ENCODE results near the gene PCDHGB3. TPM values are rescaled to one million over a fixed set of nuclear protein-coding genes. Genes with fewer than 3 reads are reported as not detected.
A peak's percentile ranks its signal among the peaks of the same experiment; 100 is the strongest.

PCDHGB3 gene
- total and polyA plus RNA-seq, 2 donors (not counting 1 experiment from before 2014, with no cell fraction given) = 2.9 to 5.8 TPM

DNA sequence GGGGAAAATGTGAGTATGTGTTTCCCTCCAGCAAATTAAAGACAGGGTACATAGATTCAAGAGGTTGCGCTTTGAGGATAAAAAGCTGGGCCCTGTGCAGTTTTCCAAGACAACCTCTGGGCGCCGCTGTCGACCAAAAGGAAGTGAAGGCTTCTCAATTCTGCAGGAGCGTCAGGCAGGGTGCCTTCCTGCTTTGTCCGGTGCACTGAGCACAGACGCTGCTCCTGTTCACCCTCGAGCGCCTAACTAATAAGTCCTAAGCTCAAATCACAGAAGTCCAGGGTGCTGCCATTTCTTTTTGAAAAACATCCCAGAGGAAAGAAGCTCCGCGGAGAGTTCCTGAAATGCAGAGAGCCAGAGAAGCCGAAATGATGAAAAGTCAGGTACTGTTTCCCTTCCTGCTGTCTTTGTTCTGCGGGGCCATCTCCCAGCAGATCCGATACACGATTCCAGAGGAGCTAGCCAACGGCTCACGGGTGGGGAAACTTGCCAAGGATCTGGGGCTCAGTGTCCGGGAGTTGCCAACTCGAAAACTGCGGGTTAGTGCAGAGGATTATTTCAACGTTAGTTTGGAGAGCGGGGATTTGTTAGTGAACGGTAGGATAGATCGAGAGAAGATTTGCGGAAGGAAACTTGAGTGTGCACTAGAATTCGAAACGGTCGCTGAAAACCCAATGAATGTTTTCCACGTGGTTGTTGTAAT, 20.0 kb upstream of the PCDHGB3 start, which contains the start of gene PCDHGB1:
TSS of gene PCDHGB1 (plus strand) at position 183 of the 703 bp plus-strand sequence. CDS start at position 345, 162 bp downstream.
- H3K4me1 ChIP-seq (ENCODE audit: control insufficient read depth, extremely low read depth, insufficient read depth, low read length) = no peaks in the 10 kb centered on the region
- no peak within 1 kb of the TSS for H3K9ac ChIP-seq (ENCODE audit: insufficient read depth, low read length)
- TF ChIP-seq, protein P1, sequence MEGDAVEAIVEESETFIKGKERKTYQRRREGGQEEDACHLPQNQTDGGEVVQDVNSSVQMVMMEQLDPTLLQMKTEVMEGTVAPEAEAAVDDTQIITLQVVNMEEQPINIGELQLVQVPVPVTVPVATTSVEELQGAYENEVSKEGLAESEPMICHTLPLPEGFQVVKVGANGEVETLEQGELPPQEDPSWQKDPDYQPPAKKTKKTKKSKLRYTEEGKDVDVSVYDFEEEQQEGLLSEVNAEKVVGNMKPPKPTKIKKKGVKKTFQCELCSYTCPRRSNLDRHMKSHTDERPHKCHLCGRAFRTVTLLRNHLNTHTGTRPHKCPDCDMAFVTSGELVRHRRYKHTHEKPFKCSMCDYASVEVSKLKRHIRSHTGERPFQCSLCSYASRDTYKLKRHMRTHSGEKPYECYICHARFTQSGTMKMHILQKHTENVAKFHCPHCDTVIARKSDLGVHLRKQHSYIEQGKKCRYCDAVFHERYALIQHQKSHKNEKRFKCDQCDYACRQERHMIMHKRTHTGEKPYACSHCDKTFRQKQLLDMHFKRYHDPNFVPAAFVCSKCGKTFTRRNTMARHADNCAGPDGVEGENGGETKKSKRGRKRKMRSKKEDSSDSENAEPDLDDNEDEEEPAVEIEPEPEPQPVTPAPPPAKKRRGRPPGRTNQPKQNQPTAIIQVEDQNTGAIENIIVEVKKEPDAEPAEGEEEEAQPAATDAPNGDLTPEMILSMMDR (conservative IDR thresholded peaks at IDR 0.05 in 1 of 2, IDR thresholded peaks at IDR 0.05 in 1 of 2; ENCODE audit: low read depth in 1 of 2, low read length in 2 of 2) = peak; percentile 53 to 60
- TF ChIP-seq EZH2 (IDR thresholded peaks at IDR 0.05; ENCODE audit: low read length, missing control alignments) = no peak
- DNase-seq (ENCODE audit: low read depth in 2 of 2) = peak; percentile 60 to 64
- no peak within 1 kb of the TSS for H3K27ac ChIP-seq (ENCODE audit: insufficient read depth, low read length)
- no peaks in the 10 kb centered on the region for H3K36me3 ChIP-seq (ENCODE audit: control insufficient read depth, insufficient read depth, low read length)
- H3K9me3 ChIP-seq (ENCODE audit: control insufficient read depth, insufficient read depth, low read depth, low read length) = no peaks in the 10 kb centered on the region
- H2AFZ ChIP-seq (ENCODE audit: low read length) = peak within 1 kb of the TSS; percentile 22
- H3K27me3 ChIP-seq (ENCODE audit: control insufficient read depth, insufficient read depth, low read length) = peaks cover 13% of the 10 kb centered on the region
- H3K79me2 ChIP-seq (ENCODE audit: control insufficient read depth, insufficient read depth, low read length) = no peaks in the 10 kb centered on the region
- H4K20me1 ChIP-seq (ENCODE audit: control insufficient read depth, extremely low read depth, insufficient read depth, low read length) = no peaks in the 10 kb centered on the region
- H3K4me3 ChIP-seq (replicated peaks in 1 of 4; ENCODE audit: control extremely low read depth in 1 of 4, insufficient read depth in 1 of 4, low read depth in 3 of 4, low read length in 4 of 4) = peak within 1 kb of the TSS; percentile 21 to 50 (median 38)
- peak within 1 kb of the TSS; percentile 45 for H3K4me2 ChIP-seq (ENCODE audit: extremely low read depth, insufficient read depth, low read length)

DNA sequence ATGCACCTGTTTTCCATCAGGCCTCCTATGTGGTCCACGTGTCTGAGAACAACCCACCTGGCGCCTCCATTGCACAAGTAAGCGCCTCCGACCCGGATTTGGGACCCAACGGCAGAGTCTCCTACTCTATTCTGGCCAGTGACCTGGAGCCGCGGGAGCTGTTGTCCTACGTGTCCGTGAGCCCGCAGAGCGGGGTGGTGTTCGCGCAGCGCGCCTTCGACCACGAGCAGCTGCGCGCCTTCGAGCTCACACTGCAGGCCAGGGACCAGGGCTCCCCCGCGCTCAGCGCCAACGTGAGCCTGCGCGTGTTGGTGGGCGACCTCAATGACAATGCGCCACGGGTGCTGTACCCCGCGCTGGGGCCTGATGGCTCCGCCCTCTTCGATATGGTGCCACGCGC, 18.5 kb upstream of the PCDHGB3 start:
- Histone ChIP-seq H3K27ac (ENCODE audit: insufficient read depth, low read length) (no peak overlapping the region), H3K27me3 (ENCODE audit: control insufficient read depth, insufficient read depth, low read length) (peaks cover 10% of the 10 kb centered on the region), H3K36me3 (ENCODE audit: control insufficient read depth, insufficient read depth, low read length) (no peaks in the 10 kb centered on the region), H3K4me2 (ENCODE audit: extremely low read depth, insufficient read depth, low read length) (no peak overlapping the region), H3K4me1 (ENCODE audit: control insufficient read depth, extremely low read depth, insufficient read depth, low read length) (no peaks in the 10 kb centered on the region), H4K20me1 (ENCODE audit: control insufficient read depth, extremely low read depth, insufficient read depth, low read length) (no peaks in the 10 kb centered on the region), H3K9ac (ENCODE audit: insufficient read depth, low read length) (no peak overlapping the region), H3K79me2 (ENCODE audit: control insufficient read depth, insufficient read depth, low read length) (no peaks in the 10 kb centered on the region), H2AFZ (ENCODE audit: low read length) (no peak overlapping the region), H3K4me3 (replicated peaks in 1 of 4; ENCODE audit: control extremely low read depth in 1 of 4, insufficient read depth in 1 of 4, low read depth in 3 of 4, low read length in 4 of 4) (no peak overlapping the region), H3K9me3 (ENCODE audit: control insufficient read depth, insufficient read depth, low read depth, low read length) (no peaks in the 10 kb centered on the region)
- DNase-seq (ENCODE audit: low read depth in 2 of 2) = no peak
- TF ChIP-seq, protein P1 (conservative IDR thresholded peaks at IDR 0.05 in 1 of 2, IDR thresholded peaks at IDR 0.05 in 1 of 2; ENCODE audit: low read depth in 1 of 2, low read length in 2 of 2) = no peak
- no peak for TF ChIP-seq EZH2 (IDR thresholded peaks at IDR 0.05; ENCODE audit: low read length, missing control alignments)

DNA sequence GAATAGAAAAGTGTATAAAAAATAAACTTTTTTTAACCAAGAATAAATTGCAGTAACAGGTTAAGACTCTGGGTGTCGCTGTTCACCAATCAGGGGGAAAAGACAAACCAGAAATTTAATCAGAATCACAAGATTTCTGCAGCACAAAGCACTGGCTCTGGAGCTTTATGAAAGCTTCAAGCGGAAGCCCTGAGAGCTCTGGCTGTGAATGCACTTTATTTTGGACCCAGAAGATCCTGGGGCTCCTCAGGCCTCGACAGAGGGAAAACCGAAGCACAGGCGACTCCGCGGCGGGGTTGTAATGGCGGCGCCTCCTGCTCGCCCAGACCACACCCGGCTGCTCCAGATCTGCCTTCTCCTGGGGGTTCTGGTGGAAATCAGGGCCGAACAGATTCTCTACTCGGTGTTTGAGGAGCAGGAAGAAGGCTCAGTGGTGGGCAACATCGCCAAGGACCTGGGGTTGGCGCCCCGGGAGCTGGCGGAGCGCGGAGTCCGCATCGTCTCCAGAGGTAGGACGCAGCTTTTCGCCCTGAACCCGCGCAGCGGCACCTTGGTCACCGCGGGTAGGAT, 15.1 kb upstream of the PCDHGB3 start, which contains the start of gene PCDHGA4:
TSS of gene PCDHGA4 (plus strand) at position 122 of the 570 bp plus-strand sequence. CDS start at position 209, 87 bp downstream.
- Histone ChIP-seq H3K36me3 (ENCODE audit: control insufficient read depth, insufficient read depth, low read length) (no peaks in the 10 kb centered on the region), H2AFZ (ENCODE audit: low read length) (no peak within 1 kb of the TSS), H3K4me1 (ENCODE audit: control insufficient read depth, extremely low read depth, insufficient read depth, low read length) (no peaks in the 10 kb centered on the region), H3K27ac (ENCODE audit: insufficient read depth, low read length) (no peak within 1 kb of the TSS), H4K20me1 (ENCODE audit: control insufficient read depth, extremely low read depth, insufficient read depth, low read length) (no peaks in the 10 kb centered on the region), H3K9me3 (ENCODE audit: control insufficient read depth, insufficient read depth, low read depth, low read length) (no peaks in the 10 kb centered on the region), H3K4me3 (replicated peaks in 1 of 4; ENCODE audit: control extremely low read depth in 1 of 4, insufficient read depth in 1 of 4, low read depth in 3 of 4, low read length in 4 of 4) (peak within 1 kb of the TSS; percentile 23 to 51 (median 42)), H3K27me3 (ENCODE audit: control insufficient read depth, insufficient read depth, low read length) (peaks cover 10% of the 10 kb centered on the region), H3K4me2 (ENCODE audit: extremely low read depth, insufficient read depth, low read length) (peak within 1 kb of the TSS; percentile 25), H3K79me2 (ENCODE audit: control insufficient read depth, insufficient read depth, low read length) (no peaks in the 10 kb centered on the region), H3K9ac (ENCODE audit: insufficient read depth, low read length) (no peak within 1 kb of the TSS)
- DNase-seq (ENCODE audit: low read depth in 2 of 2) = peak in 1 of 2 donors; percentile 37
- no peak for TF ChIP-seq EZH2 (IDR thresholded peaks at IDR 0.05; ENCODE audit: low read length, missing control alignments)
- TF ChIP-seq, protein P1 (conservative IDR thresholded peaks at IDR 0.05 in 1 of 2, IDR thresholded peaks at IDR 0.05 in 1 of 2; ENCODE audit: low read depth in 1 of 2, low read length in 2 of 2) = peak; percentile 36 to 50

Data from fibroblast of lung (primary cell).